SK-N-SH (cell line): ENCODE results near the gene SERPINB2. TPM values are rescaled to one million over a fixed set of nuclear protein-coding genes. Genes with fewer than 3 reads are reported as not detected.

ENCODE experiments used
- CTCF ChIA-PET: fragments of 300-600, 350-600 bp; formaldehyde crosslinking; extraction: SDS; loops from one replicate; lab custom pipeline; 2021; lab: Yijun Ruan, JAX
- POLR2A ChIA-PET: fragments of 350-600 bp; sonication (Branson Sonifier 250); formaldehyde crosslinking; extraction: SDS; loops from one replicate; lab custom pipeline; 2020; ENCODE audit warnings: antibody characterized with exemption, inconsistent platforms; lab: Yijun Ruan, JAX
- DNase-seq: peaks from one replicate; pipeline ENCODE4 v3.0.0; 2012
- H2AFZ ChIP-seq: fragments of 200-600 bp; sonication (generic); 2 replicates; pipeline ENCODE4 v1.8.1; 2016; ENCODE audit warnings: antibody characterized with exemption, mild to moderate bottlenecking, low read depth
- H3F3A ChIP-seq: fragments of 200-600 bp; sonication (generic); replicated peaks from 2 replicates; pipeline ENCODE3; 2016; ENCODE audit warnings: antibody characterized with exemption, mild to moderate bottlenecking; ENCODE audit not compliant: insufficient read depth
- H3K27ac ChIP-seq, 2 experiments: fragments of 200-500 bp in 1 of 2; fragments of 200-600 bp in 1 of 2; sonication (Bioruptor generic) in 1 of 2; sonication (generic), shearing (Covaris generic) in 1 of 2; 2 replicates each; pipeline versions ENCODE4 v1.5.1 to v1.6.1; 2014 to 2016; ENCODE audit warnings: low read depth in 2 of 2, inconsistent platforms in 1 of 2, low read length in 1 of 2, mild to moderate bottlenecking in 1 of 2, mixed read lengths in 1 of 2
- H3K27me3 ChIP-seq: fragments of 200-600 bp; sonication (generic), shearing (Covaris generic); 2 replicates; pipeline ENCODE4 v1.6.1; 2016; ENCODE audit warnings: mixed run types; ENCODE audit not compliant: insufficient read depth
- H3K36me3 ChIP-seq, 2 experiments: fragments of 200-500 bp in 1 of 2; fragments of 200-600 bp in 1 of 2; sonication (Bioruptor generic) in 1 of 2; sonication (generic) in 1 of 2; replicated peaks in 1 of 2; 2 replicates each; pipeline versions ENCODE3 to v1.5.1; 2014 to 2016; ENCODE audit warnings: low read length in 1 of 2, mild to moderate bottlenecking in 1 of 2; ENCODE audit not compliant: insufficient read depth in 2 of 2, control insufficient read depth in 1 of 2
- H3K4me1 ChIP-seq, 2 experiments: fragments of 200-500 bp in 1 of 2; fragments of 200-600 bp in 1 of 2; sonication (Bioruptor generic) in 1 of 2; sonication (generic), shearing (Covaris generic) in 1 of 2; 2 replicates each; pipeline versions ENCODE4 v1.5.1 to v1.6.1; 2014 to 2016; ENCODE audit warnings: low read depth in 1 of 2, low read length in 1 of 2, mixed run types in 1 of 2; ENCODE audit not compliant: insufficient read depth in 2 of 2, control insufficient read depth in 1 of 2
- H3K4me2 ChIP-seq: fragments of 200-600 bp; sonication (generic), shearing (Covaris generic); 2 replicates; pipeline ENCODE4 v1.6.1; 2017; ENCODE audit warnings: mixed run types
- H3K4me3 ChIP-seq, 2 experiments: fragments of 200-500 bp in 1 of 2; fragments of 200-600 bp in 1 of 2; sonication (Bioruptor generic) in 1 of 2; sonication (generic), shearing (Covaris generic) in 1 of 2; 2 replicates each; pipeline versions ENCODE4 v1.5.1 to v1.8.1; 2014 to 2016; ENCODE audit warnings: low read depth in 2 of 2, inconsistent platforms in 1 of 2, low read length in 1 of 2, mild to moderate bottlenecking in 1 of 2, mixed read lengths in 1 of 2, moderate library complexity in 1 of 2
- H3K79me2 ChIP-seq: fragments of 200-600 bp; sonication (generic); 2 replicates; pipeline ENCODE4 v1.8.1; 2017; ENCODE audit warnings: mild to moderate bottlenecking; ENCODE audit not compliant: insufficient read depth
- H3K9ac ChIP-seq: fragments of 200-600 bp; sonication (generic); 2 replicates; pipeline ENCODE4 v1.6.1; 2017; ENCODE audit warnings: mixed run types
- H3K9me2 ChIP-seq: fragments of 200-600 bp; sonication (generic); 2 replicates; pipeline ENCODE4 v1.6.1; 2017; ENCODE audit warnings: mixed run types
- H3K9me3 ChIP-seq: fragments of 200-600 bp; sonication (generic); 2 replicates; pipeline ENCODE4 v1.6.1; 2017; ENCODE audit warnings: mixed run types, mild to moderate bottlenecking, moderate library complexity
- H4K20me1 ChIP-seq: fragments of 200-600 bp; sonication (generic); 2 replicates; pipeline ENCODE4 v1.6.1; 2017; ENCODE audit warnings: mild to moderate bottlenecking, mixed run types; ENCODE audit not compliant: insufficient read depth
- CHD2 ChIP-seq: fragments of 150-350 bp; IDR thresholded peaks from 2 replicates; pipeline ENCODE4 v1.6.1; 2018; ENCODE audit warnings: low read length; ENCODE audit not compliant: partially characterized antibody
- FOXJ3 ChIP-seq: sonication (generic); formaldehyde crosslinking; IDR thresholded peaks from 2 replicates; pipeline ENCODE4 v1.5.1; 2020; ENCODE audit warnings: mild to moderate bottlenecking, missing genetic modification reagents
- GABPA ChIP-seq: IDR thresholded peaks from 2 replicates; pipeline ENCODE4 v1.4.0; 2012; ENCODE audit warnings: low read depth, mild to moderate bottlenecking
- JUND ChIP-seq: IDR thresholded peaks from 2 replicates; pipeline ENCODE4 v1.4.0; 2012
- MXI1 ChIP-seq: IDR thresholded peaks from 2 replicates; pipeline ENCODE4 v1.6.1; 2012; ENCODE audit warnings: mild to moderate bottlenecking, low read depth, low read length, improper control_type of control experiment
- NRF1 ChIP-seq: IDR thresholded peaks from 2 replicates; pipeline ENCODE4 v1.6.1; 2012; ENCODE audit warnings: low read depth, mild to moderate bottlenecking, low read length
- POLR2AphosphoS5 ChIP-seq: IDR thresholded peaks from 2 replicates; pipeline ENCODE4 v1.6.1; 2012; ENCODE audit warnings: low read depth, low read length
- REST ChIP-seq: IDR thresholded peaks from 2 replicates; pipeline ENCODE4 v1.6.1; 2012; ENCODE audit warnings: mild to moderate bottlenecking, low read depth, low read length, moderate library complexity
- RFX5 ChIP-seq: IDR thresholded peaks from 2 replicates; pipeline ENCODE4 v1.6.1; 2012; ENCODE audit warnings: mild to moderate bottlenecking, improper control_type of control experiment, low read length
- TAF1 ChIP-seq: IDR thresholded peaks from 2 replicates; pipeline ENCODE4 v1.6.1; 2012; ENCODE audit warnings: low read depth, mild to moderate bottlenecking, low read length, moderate library complexity, borderline replicate concordance
- TEAD4 ChIP-seq: IDR thresholded peaks from 2 replicates; pipeline ENCODE4 v1.4.0; 2012; ENCODE audit warnings: mild to moderate bottlenecking, borderline replicate concordance; ENCODE audit not compliant: insufficient read depth
- USF1 ChIP-seq: IDR thresholded peaks from 2 replicates; pipeline ENCODE4 v1.4.0; 2012; ENCODE audit warnings: low read depth, borderline replicate concordance
- WGBS: methylation state at CpG from one replicate; pipeline ENCODE4 v1.1.6; 2017; ENCODE audit warnings: low lambda C conversion rate; 5-methylcytosine and 5-hydroxymethylcytosine counted together
- polyA plus RNA-seq, 3 experiments: library from polyadenylated mRNA; depleted of rRNA; stranded (reverse); fragments of >200 nt; gene quantifications; 2 replicates each; pipeline ENCODE4 v1.2.3, GENCODE V29; 2012
- TF ChIP-seq, protein P1 (sequence below): fragments of 200-600 bp; sonication (generic); IDR thresholded peaks from 2 replicates; pipeline ENCODE4 v1.6.1; 2017; ENCODE audit warnings: antibody characterized with exemption, mild to moderate bottlenecking, moderate library complexity

SERPINB2 gene
- polyA plus RNA-seq, 1 of the 3 experiments (the other 2 are of a cell fraction): 5.9 TPM

- no peaks in the 10 kb centered on the region; the same call in 1 of the 2 replicates for H3K27me3 ChIP-seq
- no peaks in the 10 kb centered on the region for H3K4me1 ChIP-seq
- H3K9me2 ChIP-seq: no peaks in the 10 kb centered on the region
- H3F3A ChIP-seq: no peaks in the 10 kb centered on the region
- ChIA-PET CTCF (interaction anchor here (1.2 to 1.6 kb wide), 2 partner anchors 332 to 333 kb away, joined by 3 read pairs; no protein-coding TSS in a partner anchor), POLR2A (no interaction called here)
- H3K79me2 ChIP-seq: no peaks in the 10 kb centered on the region
- no peak overlapping the region for H3K9ac ChIP-seq
- H3K4me2 ChIP-seq: no peak overlapping the region
- H3K27ac ChIP-seq: no peak overlapping the region
- no peaks in the 10 kb centered on the region for H3K9me3 ChIP-seq
- no peaks in the 10 kb centered on the region for H4K20me1 ChIP-seq
- TF ChIP-seq NRF1: no peak
- no peak for TF ChIP-seq POLR2AphosphoS5
- TF ChIP-seq RFX5: no peak
- TF ChIP-seq MXI1: no peak
- no peak for TF ChIP-seq GABPA
- TF ChIP-seq TEAD4: no peak
- TF ChIP-seq FOXJ3 (CRISPR knock-in tag): no peak
- TF ChIP-seq CHD2: no peak
- TF ChIP-seq, protein P1, sequence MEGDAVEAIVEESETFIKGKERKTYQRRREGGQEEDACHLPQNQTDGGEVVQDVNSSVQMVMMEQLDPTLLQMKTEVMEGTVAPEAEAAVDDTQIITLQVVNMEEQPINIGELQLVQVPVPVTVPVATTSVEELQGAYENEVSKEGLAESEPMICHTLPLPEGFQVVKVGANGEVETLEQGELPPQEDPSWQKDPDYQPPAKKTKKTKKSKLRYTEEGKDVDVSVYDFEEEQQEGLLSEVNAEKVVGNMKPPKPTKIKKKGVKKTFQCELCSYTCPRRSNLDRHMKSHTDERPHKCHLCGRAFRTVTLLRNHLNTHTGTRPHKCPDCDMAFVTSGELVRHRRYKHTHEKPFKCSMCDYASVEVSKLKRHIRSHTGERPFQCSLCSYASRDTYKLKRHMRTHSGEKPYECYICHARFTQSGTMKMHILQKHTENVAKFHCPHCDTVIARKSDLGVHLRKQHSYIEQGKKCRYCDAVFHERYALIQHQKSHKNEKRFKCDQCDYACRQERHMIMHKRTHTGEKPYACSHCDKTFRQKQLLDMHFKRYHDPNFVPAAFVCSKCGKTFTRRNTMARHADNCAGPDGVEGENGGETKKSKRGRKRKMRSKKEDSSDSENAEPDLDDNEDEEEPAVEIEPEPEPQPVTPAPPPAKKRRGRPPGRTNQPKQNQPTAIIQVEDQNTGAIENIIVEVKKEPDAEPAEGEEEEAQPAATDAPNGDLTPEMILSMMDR: no peak
- TF ChIP-seq REST: no peak
- TF ChIP-seq USF1: no peak
- TF ChIP-seq JUND: no peak
- no peak for TF ChIP-seq TAF1
- H2AFZ ChIP-seq: no peak overlapping the region
- DNase-seq: no peak
- H3K36me3 ChIP-seq: no peaks in the 10 kb centered on the region
- 8% methylated on average over 2 of the region's 2 CpGs for WGBS
- no peak overlapping the region for H3K4me3 ChIP-seq
These were observed 36.9 kb upstream of the SERPINB2 start for GRCh38 chr18:63850636-63851035.
